Choroid plexus epithelial cell (primary cell): ENCODE data around the gene PMS1.

Experiments used
- DNase-seq: peaks from one replicate; pipeline ENCODE4 v3.0.0-alpha.2; 2010; ENCODE audit warnings: low read depth
- H3K4me3 ChIP-seq: 2 replicates; pipeline ENCODE4 v1.5.1; 2011; ENCODE audit warnings: low read depth, mild to moderate bottlenecking, control low read depth, low read length, moderate library complexity
- TF ChIP-seq, protein P1 (sequence below): conservative IDR thresholded peaks from 2 replicates; pipeline ENCODE4 v1.5.1; 2011; ENCODE audit warnings: low read depth, mild to moderate bottlenecking, control low read depth, inconsistent platforms, low read length, moderate library complexity

PMS1 gene

DNA sequence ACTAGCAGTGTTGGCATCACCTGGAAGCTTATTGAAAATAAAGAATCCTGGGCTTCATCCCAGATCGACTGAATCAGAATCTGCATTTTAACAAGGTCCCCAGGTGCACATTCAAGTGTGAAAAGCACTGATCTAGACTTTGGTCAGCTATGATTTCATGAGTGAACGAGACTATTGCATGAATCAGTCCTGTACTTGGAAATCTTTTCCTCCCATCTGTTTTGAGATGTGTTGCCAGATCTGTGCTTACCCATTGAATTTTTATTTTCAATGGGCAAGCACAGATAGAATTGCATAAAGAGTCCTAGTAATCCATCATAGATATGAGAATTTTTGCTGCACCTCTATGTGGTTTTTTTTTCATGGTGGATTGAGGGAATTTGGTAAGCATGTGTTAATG, 64.0 kb downstream of the PMS1 start:
- no peak for DNase-seq
- TF ChIP-seq, protein P1, sequence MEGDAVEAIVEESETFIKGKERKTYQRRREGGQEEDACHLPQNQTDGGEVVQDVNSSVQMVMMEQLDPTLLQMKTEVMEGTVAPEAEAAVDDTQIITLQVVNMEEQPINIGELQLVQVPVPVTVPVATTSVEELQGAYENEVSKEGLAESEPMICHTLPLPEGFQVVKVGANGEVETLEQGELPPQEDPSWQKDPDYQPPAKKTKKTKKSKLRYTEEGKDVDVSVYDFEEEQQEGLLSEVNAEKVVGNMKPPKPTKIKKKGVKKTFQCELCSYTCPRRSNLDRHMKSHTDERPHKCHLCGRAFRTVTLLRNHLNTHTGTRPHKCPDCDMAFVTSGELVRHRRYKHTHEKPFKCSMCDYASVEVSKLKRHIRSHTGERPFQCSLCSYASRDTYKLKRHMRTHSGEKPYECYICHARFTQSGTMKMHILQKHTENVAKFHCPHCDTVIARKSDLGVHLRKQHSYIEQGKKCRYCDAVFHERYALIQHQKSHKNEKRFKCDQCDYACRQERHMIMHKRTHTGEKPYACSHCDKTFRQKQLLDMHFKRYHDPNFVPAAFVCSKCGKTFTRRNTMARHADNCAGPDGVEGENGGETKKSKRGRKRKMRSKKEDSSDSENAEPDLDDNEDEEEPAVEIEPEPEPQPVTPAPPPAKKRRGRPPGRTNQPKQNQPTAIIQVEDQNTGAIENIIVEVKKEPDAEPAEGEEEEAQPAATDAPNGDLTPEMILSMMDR, result no peak

DNA sequence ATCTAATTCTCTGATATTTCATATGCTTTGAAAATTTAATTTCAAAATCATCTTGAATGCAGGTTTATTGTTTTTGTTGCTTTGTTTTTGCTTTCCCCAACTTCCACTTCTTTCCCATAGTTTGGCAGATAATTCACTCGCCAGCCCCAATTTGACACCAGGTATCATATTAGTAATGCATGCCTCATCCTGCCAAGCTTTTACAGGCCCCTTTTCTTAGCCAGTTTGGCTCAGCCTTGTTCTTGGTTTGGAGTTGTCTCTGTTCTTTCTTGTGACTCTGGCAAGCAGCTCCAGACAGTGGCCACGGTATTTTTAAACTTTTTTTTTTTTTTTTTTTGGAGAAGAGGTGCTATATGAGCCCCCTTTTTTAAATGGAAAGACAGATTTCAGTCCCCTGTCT, 65.3 kb downstream of the PMS1 start:
- H3K4me3 ChIP-seq, result no peak overlapping the region
- TF ChIP-seq, protein P1, result no peak
- DNase-seq, result no peak

More for the DNA sequence above, 64.0 kb downstream of the PMS1 start:
- H3K4me3 ChIP-seq, result no peak overlapping the region

DNA sequence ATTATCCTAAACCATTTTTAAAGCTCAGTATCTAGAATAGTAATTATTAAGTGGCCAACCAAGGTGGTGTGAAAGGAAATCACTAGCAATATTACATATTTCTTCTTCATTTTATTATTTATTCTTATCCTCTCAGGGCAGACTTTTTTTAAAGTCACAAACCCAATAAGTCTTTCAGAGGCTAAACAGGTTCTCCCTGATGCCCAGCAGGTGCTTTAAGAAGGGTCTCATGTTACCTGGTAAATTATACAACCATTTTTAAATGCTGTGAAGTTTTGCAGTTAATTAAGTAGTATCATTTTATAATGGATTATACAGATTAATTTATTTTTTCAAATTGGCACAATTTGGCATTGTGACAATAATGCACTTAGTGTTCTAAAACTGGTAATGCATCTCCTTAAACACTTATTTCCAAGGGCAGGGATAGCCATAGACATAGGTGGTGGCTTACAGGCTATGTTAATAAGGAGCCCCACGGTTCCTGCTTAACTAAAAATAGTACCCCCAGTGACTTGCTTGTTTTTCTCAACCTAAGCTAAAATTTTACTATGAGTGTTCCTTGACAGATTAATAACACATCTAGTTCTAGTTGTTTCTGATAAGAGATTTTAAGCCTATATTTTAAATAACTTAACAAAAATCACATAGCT, 67.0 kb downstream of the PMS1 start:
- TF ChIP-seq, protein P1, result no peak
- DNase-seq, result no peak
- no peak overlapping the region for H3K4me3 ChIP-seq

DNA sequence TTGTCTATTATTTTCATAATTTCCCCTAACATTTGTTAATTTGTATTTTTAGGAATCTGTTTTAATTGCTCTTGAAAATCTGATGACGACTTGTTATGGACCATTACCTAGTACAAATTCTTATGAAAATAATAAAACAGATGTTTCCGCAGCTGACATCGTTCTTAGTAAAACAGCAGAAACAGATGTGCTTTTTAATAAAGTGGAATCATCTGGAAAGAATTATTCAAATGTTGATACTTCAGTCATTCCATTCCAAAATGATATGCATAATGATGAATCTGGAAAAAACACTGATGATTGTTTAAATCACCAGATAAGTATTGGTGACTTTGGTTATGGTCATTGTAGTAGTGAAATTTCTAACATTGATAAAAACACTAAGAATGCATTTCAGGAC, 69.9 kb downstream of the PMS1 start:
- H3K4me3 ChIP-seq, result no peak overlapping the region
- DNase-seq, result no peak
- TF ChIP-seq, protein P1, result no peak

DNA sequence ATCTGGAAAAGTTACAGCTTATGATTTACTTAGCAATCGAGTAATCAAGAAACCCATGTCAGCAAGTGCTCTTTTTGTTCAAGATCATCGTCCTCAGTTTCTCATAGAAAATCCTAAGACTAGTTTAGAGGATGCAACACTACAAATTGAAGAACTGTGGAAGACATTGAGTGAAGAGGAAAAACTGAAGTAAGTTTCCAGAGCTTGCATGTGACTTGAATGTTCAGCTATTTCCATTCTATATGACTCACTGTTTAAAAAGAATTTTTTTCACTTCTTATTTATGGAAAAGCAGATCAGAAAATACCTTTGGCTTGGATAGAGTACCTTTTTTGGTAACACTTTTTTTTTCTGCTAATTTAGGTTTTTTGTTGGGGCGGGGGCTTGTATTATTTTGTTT, 70.7 kb downstream of the PMS1 start:
- TF ChIP-seq, protein P1, result no peak
- peak; percentile 39 for DNase-seq
- H3K4me3 ChIP-seq, result no peak overlapping the region

DNA sequence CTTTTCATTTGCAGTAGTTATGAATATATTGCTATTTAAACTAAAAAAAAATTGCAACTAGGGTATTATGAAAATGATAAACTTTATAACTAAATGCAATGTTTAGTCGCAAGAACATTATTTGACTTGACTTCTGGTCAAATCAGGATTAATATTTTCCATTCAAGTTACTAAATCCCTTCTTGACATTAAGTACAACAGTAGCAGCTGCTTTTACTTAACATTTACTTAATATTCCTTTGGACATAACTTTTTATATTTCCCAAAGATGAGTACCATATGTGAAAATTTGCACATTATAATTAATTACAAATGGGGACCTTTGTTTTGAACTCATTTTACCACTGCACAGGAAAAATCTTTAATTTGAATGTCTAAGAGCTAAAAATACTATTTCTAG, 74.0 kb downstream of the PMS1 start:
- no peak overlapping the region for H3K4me3 ChIP-seq
- TF ChIP-seq, protein P1, result no peak
- DNase-seq, result no peak

DNA sequence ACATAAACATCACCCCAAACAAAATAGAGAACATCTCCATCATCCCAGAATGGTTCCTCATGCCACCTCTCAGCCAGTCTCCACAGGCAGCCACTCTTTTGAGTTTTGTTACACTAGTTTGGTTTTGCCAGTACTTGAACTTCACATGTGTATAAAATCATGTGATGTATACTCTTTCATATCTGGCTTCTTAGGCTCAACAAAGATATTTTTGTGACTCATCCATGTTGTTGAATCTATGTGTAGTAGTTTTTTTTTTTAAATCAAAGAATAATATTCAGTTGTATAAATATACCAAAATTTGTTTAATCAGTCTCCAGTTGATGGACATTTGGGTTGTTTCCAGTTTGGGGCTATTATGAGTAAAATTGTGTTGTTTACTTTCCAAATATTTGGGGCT, 75.9 kb downstream of the PMS1 start:
- DNase-seq, result peak; percentile 37
- no peak overlapping the region for H3K4me3 ChIP-seq
- TF ChIP-seq, protein P1, result no peak
